ENCODE results near the gene TMEM115. TPM values are rescaled to one million over a fixed set of nuclear protein-coding genes. Genes with fewer than 3 reads are reported as not detected.

The TMEM115 gene
- total and polyA plus RNA-seq, 9 of the 15 experiments (the other 6 are each of a cell fraction or from before 2014, with no cell fraction given), result 1.6 to 26.9 (median 14.1) TPM

- TF ChIP-seq, protein P1, sequence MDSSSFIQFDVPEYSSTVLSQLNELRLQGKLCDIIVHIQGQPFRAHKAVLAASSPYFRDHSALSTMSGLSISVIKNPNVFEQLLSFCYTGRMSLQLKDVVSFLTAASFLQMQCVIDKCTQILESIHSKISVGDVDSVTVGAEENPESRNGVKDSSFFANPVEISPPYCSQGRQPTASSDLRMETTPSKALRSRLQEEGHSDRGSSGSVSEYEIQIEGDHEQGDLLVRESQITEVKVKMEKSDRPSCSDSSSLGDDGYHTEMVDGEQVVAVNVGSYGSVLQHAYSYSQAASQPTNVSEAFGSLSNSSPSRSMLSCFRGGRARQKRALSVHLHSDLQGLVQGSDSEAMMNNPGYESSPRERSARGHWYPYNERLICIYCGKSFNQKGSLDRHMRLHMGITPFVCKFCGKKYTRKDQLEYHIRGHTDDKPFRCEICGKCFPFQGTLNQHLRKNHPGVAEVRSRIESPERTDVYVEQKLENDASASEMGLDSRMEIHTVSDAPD (CRISPR knock-in tag; IDR thresholded peaks at IDR 0.05), result no peak
- TF ChIP-seq ZNF280A (IDR thresholded peaks at IDR 0.05; ENCODE audit: low read depth, partially characterized antibody) (no peak), ZKSCAN8 (CRISPR knock-in tag; IDR thresholded peaks at IDR 0.05) (no peak), DACH1 (IDR thresholded peaks at IDR 0.05; ENCODE audit: partially characterized antibody) (no peak), RBM22 (IDR thresholded peaks at IDR 0.05; ENCODE audit: low read depth, low read length, poor library complexity, severe bottlenecking) (no peak), ZFP1 (CRISPR knock-in tag; IDR thresholded peaks at IDR 0.05) (no peak)
- TF ChIP-seq, protein P2, sequence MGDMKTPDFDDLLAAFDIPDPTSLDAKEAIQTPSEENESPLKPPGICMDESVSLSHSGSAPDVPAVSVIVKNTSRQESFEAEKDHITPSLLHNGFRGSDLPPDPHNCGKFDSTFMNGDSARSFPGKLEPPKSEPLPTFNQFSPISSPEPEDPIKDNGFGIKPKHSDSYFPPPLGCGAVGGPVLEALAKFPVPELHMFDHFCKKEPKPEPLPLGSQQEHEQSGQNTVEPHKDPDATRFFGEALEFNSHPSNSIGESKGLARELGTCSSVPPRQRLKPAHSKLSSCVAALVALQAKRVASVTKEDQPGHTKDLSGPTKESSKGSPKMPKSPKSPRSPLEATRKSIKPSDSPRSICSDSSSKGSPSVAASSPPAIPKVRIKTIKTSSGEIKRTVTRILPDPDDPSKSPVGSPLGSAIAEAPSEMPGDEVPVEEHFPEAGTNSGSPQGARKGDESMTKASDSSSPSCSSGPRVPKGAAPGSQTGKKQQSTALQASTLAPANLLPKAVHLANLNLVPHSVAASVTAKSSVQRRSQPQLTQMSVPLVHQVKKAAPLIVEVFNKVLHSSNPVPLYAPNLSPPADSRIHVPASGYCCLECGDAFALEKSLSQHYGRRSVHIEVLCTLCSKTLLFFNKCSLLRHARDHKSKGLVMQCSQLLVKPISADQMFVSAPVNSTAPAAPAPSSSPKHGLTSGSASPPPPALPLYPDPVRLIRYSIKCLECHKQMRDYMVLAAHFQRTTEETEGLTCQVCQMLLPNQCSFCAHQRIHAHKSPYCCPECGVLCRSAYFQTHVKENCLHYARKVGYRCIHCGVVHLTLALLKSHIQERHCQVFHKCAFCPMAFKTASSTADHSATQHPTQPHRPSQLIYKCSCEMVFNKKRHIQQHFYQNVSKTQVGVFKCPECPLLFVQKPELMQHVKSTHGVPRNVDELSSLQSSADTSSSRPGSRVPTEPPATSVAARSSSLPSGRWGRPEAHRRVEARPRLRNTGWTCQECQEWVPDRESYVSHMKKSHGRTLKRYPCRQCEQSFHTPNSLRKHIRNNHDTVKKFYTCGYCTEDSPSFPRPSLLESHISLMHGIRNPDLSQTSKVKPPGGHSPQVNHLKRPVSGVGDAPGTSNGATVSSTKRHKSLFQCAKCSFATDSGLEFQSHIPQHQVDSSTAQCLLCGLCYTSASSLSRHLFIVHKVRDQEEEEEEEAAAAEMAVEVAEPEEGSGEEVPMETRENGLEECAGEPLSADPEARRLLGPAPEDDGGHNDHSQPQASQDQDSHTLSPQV (IDR thresholded peaks at IDR 0.05), result peak; percentile 51; the same call in 1 of the 2 replicates
- TF ChIP-seq, protein P3, sequence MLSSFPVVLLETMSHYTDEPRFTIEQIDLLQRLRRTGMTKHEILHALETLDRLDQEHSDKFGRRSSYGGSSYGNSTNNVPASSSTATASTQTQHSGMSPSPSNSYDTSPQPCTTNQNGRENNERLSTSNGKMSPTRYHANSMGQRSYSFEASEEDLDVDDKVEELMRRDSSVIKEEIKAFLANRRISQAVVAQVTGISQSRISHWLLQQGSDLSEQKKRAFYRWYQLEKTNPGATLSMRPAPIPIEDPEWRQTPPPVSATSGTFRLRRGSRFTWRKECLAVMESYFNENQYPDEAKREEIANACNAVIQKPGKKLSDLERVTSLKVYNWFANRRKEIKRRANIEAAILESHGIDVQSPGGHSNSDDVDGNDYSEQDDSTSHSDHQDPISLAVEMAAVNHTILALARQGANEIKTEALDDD (IDR thresholded peaks at IDR 0.05), result no peak
- TF ChIP-seq, protein P4, sequence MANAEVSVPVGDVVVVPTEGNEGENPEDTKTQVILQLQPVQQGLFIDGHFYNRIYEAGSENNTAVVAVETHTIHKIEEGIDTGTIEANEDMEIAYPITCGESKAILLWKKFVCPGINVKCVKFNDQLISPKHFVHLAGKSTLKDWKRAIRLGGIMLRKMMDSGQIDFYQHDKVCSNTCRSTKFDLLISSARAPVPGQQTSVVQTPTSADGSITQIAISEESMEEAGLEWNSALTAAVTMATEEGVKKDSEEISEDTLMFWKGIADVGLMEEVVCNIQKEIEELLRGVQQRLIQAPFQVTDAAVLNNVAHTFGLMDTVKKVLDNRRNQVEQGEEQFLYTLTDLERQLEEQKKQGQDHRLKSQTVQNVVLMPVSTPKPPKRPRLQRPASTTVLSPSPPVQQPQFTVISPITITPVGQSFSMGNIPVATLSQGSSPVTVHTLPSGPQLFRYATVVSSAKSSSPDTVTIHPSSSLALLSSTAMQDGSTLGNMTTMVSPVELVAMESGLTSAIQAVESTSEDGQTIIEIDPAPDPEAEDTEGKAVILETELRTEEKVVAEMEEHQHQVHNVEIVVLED (CRISPR knock-in tag; IDR thresholded peaks at IDR 0.05), result peak; percentile 76
- TF ChIP-seq, protein P5, sequence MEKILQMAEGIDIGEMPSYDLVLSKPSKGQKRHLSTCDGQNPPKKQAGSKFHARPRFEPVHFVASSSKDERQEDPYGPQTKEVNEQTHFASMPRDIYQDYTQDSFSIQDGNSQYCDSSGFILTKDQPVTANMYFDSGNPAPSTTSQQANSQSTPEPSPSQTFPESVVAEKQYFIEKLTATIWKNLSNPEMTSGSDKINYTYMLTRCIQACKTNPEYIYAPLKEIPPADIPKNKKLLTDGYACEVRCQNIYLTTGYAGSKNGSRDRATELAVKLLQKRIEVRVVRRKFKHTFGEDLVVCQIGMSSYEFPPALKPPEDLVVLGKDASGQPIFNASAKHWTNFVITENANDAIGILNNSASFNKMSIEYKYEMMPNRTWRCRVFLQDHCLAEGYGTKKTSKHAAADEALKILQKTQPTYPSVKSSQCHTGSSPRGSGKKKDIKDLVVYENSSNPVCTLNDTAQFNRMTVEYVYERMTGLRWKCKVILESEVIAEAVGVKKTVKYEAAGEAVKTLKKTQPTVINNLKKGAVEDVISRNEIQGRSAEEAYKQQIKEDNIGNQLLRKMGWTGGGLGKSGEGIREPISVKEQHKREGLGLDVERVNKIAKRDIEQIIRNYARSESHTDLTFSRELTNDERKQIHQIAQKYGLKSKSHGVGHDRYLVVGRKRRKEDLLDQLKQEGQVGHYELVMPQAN (IDR thresholded peaks at IDR 0.05; ENCODE audit: borderline replicate concordance), result no peak
These were observed at the start of gene TMEM115 (continued) for GRCh38 chr3:50358911-50359759.
